ENCODE data around the gene LUZP1.

- TF ChIP-seq POLR2A (IDR thresholded peaks at IDR 0.05; ENCODE audit: low read depth, low read length) (no peak), POLR2AphosphoS5 (IDR thresholded peaks at IDR 0.05; ENCODE audit: low read depth, low read length) (no peak), TAF1 (IDR thresholded peaks at IDR 0.05; ENCODE audit: borderline replicate concordance, low read depth, low read length) (no peak)
These were observed 71.3 kb downstream of the LUZP1 start for GRCh38 chr1:23097316-23097715.

Measured in GM12892 (cell line).